Astrocyte (in vitro differentiated cells and primary cell): ENCODE results near the gene ANTXR1.

Experiments
- EZH2 ChIP-seq: IDR thresholded peaks from 2 replicates; pipeline ENCODE4 v1.6.1; 2012; ENCODE audit warnings: mild to moderate bottlenecking, low read length, inconsistent platforms; ENCODE audit not compliant: insufficient read depth
- TF ChIP-seq, protein P1 (sequence below): IDR thresholded peaks from 2 replicates; pipeline ENCODE4 v1.5.1; 2011; ENCODE audit warnings: low read depth, mild to moderate bottlenecking, inconsistent platforms, low read length, moderate library complexity; ENCODE audit not compliant: insufficient read depth

DNA sequence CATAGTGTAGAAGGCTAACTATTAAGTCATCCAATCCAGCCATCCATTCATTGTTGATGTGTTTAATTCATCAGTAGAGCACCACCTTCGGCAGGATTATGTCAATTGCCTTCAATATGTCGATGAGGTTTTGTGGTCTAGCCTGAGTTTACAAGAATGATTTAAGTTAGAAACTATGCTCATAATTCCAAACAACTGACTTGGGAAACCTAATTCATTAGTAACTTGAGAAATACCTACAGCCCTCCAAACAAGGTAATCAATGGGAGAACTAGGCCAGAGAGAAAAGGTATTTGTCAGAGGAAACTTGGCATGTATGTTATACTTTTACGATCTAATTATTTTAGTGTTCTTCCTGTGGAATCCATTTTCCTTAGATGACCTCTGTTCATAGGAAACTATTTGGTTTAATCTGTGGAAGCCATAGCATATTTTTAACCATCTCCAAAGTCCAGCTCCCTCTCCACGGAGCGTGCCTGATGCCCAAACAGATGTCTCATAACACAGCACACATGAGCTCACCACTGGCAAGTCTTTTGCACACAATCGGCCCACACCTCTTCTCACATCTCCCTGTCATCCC is 225.6 kb downstream of the ANTXR1 start:
- TF ChIP-seq, protein P1, sequence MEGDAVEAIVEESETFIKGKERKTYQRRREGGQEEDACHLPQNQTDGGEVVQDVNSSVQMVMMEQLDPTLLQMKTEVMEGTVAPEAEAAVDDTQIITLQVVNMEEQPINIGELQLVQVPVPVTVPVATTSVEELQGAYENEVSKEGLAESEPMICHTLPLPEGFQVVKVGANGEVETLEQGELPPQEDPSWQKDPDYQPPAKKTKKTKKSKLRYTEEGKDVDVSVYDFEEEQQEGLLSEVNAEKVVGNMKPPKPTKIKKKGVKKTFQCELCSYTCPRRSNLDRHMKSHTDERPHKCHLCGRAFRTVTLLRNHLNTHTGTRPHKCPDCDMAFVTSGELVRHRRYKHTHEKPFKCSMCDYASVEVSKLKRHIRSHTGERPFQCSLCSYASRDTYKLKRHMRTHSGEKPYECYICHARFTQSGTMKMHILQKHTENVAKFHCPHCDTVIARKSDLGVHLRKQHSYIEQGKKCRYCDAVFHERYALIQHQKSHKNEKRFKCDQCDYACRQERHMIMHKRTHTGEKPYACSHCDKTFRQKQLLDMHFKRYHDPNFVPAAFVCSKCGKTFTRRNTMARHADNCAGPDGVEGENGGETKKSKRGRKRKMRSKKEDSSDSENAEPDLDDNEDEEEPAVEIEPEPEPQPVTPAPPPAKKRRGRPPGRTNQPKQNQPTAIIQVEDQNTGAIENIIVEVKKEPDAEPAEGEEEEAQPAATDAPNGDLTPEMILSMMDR, result no peak
- TF ChIP-seq EZH2, result no peak
